HL-60 (cell line): Measurements from ENCODE around the gene C17orf113.

Experiments used
- CTCF ChIP-seq: IDR thresholded peaks from one replicate; pipeline ENCODE4 v1.5.1; 2011; ENCODE audit warnings: low read length, control low read depth, inconsistent platforms; ENCODE audit not compliant: insufficient read depth
- REST ChIP-seq: IDR thresholded peaks from 2 replicates; pipeline ENCODE4 v1.6.1; 2012; ENCODE audit warnings: low read depth; ENCODE audit not compliant: insufficient replicate concordance

GRCh38 chr17:42016411-42016831 lies 34.0 kb downstream of the C17orf113 start:
- TF ChIP-seq CTCF (no peak), REST (no peak)
